IPS-18c (cell line): ENCODE measurements around the gene CHCHD3.
A peak's percentile ranks its signal among the peaks of the same experiment; 100 is the strongest.

Experiments
- H3K4me3 ChIP-seq: 2 replicates; pipeline ENCODE4 v1.7.0; 2013; ENCODE audit warnings: low read depth, mild to moderate bottlenecking, low read length, moderate library complexity; ENCODE audit not compliant: insufficient read depth
- H3K9me3 ChIP-seq: one replicate; pipeline ENCODE4 v1.6.1; 2013; ENCODE audit warnings: mild to moderate bottlenecking, low read length, moderate library complexity; ENCODE audit not compliant: control insufficient read depth, insufficient read depth

CHCHD3 gene

DNA sequence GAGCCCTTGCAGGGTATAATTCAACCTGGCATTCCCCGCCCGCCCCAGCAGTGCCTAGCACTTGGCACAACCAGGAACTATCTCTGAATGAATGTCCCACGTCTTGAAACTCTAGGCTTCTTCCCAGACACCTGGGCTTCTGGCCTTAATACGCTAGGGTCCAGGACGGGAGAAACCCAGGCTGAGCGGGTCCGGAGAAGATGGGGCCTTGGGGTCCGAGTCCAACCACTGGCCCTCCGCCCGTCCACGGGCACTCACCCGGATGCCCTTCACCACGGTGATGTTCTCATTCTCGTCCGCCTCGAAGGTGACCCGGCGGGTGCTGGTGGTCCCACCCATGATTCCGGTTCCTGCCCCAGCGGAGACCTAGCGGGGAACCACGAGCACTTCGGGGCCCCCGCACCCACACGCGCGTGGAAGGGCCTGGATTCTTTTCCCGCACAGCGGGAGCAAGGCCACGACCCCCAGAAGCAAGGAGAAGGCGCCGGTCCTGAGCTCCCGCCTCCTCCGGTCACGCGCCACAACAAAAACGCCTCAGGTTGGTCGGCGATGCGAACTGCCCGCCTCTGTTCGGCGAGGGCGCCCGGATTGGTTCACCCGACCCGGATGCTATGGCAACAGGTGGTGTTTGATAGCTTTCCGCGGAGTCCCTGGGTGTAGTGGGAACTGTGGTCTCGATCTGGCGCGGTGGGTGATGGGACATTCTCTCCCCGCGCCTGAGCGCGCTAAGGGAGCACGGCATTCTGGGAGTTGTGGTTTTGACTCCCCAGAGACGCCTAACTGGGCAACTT is at the start of gene CHCHD3:
Gene CHCHD3 (minus strand): TSS at position 492 of the 791 bp plus-strand sequence. CDS start 153 bp downstream, at position 339.
- Histone ChIP-seq H3K9me3 (no peaks in the 10 kb centered on the region), H3K4me3 (peak within 1 kb of the TSS; percentile 91)

DNA sequence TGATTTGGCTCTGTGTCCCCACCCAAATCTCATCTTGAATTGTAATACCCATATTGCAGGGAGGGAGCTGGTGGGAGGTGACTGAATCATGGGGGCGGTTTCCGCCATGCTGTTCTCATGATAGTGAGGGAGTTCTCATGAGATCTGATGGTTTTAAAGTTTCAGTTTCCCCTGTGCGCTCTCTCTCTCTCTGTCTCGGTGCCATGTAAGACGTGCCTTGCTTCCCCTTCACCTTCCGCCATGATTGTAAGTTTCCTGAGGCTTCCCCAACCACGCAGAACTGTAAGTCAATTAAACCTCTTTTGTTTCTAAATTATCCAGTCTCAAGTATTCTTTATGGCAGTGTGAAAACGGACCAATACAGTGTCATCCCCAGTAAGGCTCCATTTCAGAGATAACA is 48.3 kb upstream of the CHCHD3 start:
- no peak overlapping the region for H3K4me3 ChIP-seq

DNA sequence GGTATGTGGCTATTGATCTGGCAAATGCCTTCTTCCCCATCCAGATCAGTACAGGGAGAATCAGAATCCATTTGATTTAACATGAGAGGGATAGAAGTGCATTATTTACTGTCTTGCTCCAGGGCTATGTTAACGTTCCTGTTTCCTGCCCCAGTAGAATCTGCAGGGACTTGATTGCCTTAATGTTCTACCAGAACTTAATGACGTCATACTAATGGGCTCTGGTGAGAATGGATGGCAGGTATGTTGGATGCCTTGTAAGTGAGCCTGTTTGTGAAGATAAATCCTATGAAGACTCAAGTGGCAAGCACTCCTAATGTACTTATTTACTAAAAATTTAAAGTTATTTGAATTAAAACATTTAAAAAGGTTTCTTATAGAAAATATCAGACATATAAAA is 44.5 kb upstream of the CHCHD3 start:
- H3K9me3 ChIP-seq = no peaks in the 10 kb centered on the region
- no peak overlapping the region for H3K4me3 ChIP-seq

More for the DNA sequence above, 48.3 kb upstream of the CHCHD3 start:
- no peaks in the 10 kb centered on the region for H3K9me3 ChIP-seq

DNA sequence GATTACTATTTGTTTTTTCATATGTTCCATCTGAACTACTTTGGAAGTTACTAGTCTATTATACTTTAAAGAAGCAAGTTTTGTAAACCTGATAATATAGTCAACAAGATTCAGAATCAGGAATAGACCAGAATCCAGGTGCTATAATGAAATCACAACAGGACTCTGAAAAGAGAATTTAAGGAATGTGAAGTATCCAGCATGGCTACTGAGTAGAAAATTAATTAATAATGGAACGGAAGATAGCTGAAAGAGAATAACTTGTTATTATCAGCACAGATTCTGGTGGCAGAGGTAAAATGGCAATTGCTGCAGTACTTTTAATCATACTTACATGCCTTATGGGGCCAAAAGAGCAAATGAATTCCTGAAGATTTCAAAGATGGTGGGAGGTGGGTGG is 43.1 kb upstream of the CHCHD3 start:
- Histone ChIP-seq H3K4me3 (no peak overlapping the region), H3K9me3 (no peaks in the 10 kb centered on the region)

DNA sequence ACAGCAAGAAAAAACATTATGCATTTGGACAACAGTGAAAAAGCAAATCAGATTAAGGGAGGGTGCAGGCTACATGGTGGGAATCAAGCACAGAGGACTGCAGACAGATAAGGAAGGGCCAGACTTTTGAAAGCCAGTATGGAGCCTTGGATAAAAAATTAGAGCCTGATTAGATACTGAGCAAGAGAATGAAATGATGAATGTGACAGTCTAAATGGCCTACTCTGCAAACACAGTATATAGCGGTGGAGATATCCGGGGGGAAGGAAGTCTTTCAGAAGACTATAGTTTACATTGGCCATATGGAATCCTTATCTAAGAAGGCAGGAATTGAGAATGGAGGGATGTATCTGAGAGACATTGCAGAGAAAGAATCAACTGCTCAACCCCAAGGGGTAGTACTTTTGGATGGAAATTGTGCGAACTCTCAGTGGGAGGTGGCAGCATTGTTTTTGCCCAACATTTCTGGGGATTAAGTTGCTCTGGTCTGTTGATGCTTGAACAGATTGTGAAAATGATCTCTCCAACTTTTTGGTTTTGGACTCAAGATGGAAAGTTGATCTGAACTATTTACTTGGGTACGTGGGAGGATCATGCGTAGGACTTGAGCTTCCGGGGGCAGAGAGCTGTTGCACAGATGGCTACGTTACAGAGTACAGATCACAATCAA is 39.4 kb upstream of the CHCHD3 start:
- no peak overlapping the region for H3K4me3 ChIP-seq
- no peaks in the 10 kb centered on the region for H3K9me3 ChIP-seq

DNA sequence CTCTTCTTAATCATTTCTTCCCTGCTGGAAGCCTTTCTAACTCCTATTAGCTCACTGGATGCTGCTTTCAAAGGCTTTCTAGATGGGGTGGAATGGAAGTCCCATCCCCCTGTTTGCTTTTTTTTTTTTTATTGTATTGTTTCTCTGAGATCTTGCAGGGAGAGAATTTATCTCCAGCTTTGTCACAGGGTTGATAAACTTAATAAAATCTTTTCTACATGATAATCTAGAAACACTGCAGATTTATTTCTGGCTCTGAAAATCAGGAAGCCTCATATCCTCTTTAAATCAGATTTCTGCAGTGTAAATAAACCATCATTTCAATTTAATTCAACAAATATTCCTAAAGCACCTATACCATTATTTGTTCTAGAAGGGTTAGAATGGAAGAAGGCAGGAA is 37.2 kb upstream of the CHCHD3 start:
- H3K9me3 ChIP-seq = no peaks in the 10 kb centered on the region

DNA sequence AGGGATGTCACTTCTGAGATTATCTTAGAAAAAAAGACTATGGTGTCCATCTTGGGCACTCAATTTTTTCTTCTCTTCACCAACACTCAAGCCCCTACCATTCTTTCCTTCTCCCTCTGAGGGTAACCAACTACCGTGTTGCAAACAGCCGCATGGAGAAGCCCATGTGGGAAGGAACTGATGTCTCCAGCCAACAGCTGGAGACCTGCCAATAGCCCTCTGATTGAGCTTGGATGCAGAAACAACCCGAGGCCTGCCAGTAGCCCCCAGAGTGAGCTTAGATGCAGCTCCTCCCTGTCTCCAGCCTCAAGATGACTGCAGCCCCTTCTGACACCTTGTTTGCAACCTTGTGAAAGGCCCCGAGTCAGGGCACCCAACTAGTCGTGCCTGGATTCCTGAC is 36.4 kb upstream of the CHCHD3 start:
- H3K4me3 ChIP-seq = no peak overlapping the region
- H3K9me3 ChIP-seq = no peaks in the 10 kb centered on the region

More for the DNA sequence above, 37.2 kb upstream of the CHCHD3 start:
- H3K4me3 ChIP-seq = no peak overlapping the region

DNA sequence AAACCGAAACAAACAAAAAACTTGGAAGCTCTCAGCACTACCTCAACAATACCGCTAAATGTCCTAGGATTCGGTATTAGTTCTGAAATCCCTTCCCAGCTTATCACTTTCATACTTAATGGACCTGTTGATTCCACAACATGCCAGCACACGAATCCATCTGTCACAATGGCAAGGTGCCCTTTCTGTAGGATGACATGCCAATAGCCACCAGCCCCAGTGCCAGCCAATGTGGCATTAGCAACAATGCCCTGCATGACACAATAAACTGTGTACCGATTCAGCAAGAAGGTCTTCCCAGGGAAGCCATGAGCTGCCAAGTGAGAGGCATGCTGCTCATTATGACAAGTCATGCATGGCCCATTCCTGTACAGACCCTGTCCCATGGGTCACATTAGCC is 35.6 kb upstream of the CHCHD3 start:
- H3K9me3 ChIP-seq = no peaks in the 10 kb centered on the region
- no peak overlapping the region for H3K4me3 ChIP-seq

DNA sequence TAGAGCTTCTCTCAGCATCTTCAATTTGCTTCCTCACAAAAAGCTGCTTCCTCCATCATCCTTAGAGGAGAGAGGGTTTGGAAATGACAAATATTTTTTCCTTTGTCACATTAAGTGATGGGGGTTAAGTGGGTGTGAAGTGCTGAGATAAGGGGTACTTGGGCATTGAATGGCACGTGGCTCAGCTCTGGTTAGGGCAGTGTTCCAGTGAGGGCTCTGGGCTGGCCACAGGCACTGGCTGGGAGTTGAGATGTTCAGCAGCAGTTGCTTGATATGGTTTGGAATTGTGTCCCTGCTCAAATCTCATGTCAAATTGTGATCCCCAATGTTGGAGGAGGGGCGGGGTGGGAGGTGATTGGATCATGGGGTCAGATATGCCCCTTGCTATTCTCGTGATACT is 33.7 kb upstream of the CHCHD3 start:
- no peak overlapping the region for H3K4me3 ChIP-seq
- no peaks in the 10 kb centered on the region for H3K9me3 ChIP-seq

DNA sequence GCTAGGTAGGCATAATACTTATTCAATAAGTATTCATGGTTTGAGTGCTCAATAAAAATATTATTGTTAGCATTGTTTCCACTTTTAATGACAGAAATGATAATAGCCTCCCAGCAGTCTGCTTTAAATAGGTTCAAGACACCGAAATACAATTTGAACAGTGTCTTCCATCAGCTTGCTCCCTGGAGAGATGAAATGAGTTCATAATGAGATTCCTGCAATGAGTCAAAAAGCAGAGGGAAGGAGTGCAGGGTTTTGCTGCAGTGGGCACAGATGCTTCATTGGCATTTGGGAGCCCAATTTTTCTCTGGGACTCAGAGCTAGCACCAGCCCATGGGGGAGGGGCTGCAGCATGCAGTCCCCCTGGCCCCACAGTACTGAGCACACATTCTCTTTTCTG is 32.6 kb upstream of the CHCHD3 start:
- H3K9me3 ChIP-seq = no peaks in the 10 kb centered on the region

DNA sequence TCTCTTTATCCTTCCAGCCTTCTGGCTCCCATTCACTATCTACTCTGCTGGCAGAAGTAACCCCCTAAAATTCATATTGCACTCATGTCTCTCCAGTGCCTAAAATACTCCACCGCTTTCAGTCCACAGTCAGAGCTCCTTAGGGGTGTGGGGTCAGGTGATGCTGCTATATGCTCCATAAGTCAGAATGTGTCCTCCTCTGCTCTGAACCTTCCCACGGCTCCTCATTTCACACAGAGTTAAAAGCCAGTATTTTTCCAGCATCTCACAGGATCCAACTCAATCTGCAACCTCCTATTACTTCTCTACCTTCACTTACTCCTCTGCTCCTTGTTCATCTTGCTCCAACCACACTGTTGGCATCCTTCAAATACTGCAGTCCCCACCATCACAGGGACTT is 31.1 kb upstream of the CHCHD3 start:
- Histone ChIP-seq H3K9me3 (no peaks in the 10 kb centered on the region), H3K4me3 (no peak overlapping the region)

More for the DNA sequence above, 32.6 kb upstream of the CHCHD3 start:
- no peak overlapping the region for H3K4me3 ChIP-seq

DNA sequence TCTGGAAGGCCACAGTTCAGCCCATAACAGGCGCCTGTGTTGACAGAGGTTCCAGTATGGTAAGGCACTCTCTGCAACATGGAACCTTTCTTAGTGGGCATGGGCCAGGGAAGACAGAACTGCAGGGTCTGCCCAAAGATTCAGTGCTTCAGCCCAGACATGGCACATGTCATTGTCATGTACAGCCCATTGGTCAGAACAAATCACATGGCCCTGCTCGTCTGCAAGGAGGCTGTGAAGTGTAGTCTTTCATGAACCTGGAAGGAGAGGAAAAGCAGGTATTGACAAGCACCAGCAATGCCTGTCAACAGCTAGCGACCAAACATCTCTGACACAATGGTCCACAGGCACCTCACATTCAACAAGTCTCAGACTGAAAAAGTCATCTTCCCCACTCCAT is 30.4 kb upstream of the CHCHD3 start:
- no peak overlapping the region for H3K4me3 ChIP-seq

DNA sequence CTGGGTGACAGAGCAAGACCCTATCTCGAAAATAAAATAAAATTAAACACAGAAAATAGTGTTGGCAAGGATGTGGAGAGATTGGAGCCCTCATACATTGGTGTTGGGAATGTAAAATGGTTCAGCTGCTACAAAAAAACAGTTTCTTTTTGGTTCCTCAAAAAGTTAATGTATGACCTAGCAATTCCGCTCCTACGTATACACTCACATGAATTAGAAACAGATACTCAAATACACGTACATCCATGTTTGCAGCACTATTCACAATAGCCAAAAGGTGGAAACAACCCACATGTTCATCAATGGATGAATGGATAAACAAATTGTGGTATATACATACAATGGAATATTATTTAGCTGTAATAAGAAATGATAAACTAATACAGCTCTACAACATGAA is 28.4 kb upstream of the CHCHD3 start:
- no peak overlapping the region for H3K4me3 ChIP-seq
- H3K9me3 ChIP-seq = peaks cover 3% of the 10 kb centered on the region

More for the DNA sequence above, 30.4 kb upstream of the CHCHD3 start:
- no peaks in the 10 kb centered on the region for H3K9me3 ChIP-seq

DNA sequence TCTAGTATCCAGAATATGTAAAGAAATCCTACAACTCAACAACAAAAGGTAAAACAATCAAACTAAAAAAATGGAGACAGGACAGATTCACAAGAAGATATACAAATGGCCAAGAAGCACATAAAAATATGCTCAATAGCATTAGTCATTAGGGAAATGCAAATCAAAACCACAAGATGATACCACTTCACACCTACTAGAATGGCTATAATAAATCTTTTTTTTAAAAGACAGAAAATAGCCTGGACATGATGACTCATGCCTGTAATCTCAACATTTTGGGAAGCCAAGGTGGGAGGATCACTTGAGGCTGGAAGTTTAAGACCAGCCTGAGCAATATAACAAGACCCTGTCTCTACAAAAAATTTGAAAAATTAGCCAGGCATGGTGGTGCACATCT is 27.9 kb upstream of the CHCHD3 start:
- Histone ChIP-seq H3K9me3 (peaks cover 3% of the 10 kb centered on the region), H3K4me3 (no peak overlapping the region)

DNA sequence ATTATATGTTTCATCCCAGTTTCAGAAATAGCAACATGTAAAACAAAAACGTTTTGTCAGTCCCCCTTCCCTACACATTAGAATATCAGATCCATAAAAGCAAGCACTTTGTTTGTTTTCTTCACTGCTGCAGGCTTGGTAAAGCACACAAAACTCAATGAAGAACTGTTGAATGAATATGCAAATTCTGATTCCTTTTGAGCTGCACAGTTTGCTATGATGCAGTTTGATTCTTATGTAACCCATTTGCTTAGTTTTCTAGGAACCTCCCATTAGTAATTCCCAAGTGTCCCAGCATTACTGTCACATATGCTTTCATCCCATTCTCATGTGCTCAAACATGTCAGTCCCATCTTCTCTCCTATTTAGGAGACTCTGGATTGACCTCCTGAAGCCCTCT is 26.1 kb upstream of the CHCHD3 start:
- Histone ChIP-seq H3K9me3 (peaks cover 3% of the 10 kb centered on the region), H3K4me3 (no peak overlapping the region)

DNA sequence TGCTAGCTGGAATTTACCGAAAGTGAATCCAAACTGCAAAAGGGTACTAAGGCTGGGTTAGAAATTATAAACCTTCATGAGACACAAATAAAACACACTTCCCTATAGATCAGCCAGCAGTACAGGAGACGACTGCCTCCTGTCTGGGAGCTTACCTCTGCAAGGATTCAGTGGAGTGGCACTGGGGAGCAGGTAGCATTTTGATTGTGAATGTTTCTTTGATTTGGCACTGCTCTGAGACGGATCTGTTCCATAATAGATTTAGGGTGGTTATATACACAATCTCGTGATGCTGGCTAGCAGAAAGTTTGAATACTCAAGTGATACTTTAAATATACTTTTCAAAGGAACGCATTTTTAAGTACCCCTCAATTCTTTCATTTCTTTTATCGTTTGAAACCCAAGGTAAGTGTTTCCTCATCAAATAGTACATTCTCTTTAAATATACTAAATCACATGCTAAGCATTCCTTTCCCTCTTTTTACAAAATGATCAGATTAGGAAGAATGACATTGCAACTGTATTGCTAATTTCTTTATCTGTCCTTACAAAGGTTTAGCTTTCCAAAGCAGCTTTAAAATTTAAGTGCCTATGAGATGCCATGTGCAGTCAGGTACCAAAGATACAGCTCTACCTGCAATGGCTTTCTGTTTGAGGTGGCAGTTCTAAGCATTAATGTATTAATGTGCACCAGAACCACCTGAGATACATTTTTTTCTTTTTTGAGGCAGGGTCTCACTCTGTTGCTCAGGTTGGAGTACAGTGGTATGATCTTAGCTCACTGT is 20.6 kb upstream of the CHCHD3 start:
- Histone ChIP-seq H3K4me3 (no peak overlapping the region), H3K9me3 (peaks cover 3% of the 10 kb centered on the region)

DNA sequence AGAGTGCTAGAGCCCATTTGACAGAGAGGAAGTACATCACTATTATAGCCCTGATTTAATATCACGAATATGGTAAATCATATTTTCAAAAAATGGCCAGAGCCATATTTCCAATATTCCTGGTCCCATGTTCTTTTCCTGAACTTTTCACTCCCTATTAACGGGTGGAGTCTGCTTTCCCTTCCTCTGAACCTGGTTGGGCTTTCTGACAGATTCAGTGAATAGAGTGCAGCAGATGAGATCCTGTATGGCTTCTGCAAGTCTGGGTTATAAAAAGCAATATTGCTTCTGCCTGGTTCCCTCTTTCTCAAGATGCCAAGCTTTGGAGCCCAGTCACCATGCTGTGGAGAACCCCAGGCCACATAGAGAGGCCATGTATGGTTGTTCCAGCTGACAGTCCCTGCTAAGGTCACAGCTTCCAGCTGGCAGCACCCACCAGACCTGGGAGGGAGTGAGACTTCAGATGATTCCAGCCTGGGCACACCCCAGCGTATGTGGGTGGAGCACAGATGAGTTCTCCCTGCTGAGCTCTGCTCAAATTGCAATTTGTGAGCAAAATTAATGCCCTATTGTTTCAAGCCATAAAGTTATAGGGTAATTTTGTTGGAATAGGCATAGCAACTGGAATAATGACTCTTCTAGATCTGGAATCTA is 17.9 kb upstream of the CHCHD3 start:
- H3K9me3 ChIP-seq = no peaks in the 10 kb centered on the region
- no peak overlapping the region for H3K4me3 ChIP-seq
